ENCODE data around the gene OR6Q1.
"Not testable (repeated sequence)": the region's sequence is repeated elsewhere in the genome, so short reads cannot be mapped to it uniquely, and the experiment has no call there.

The OR6Q1 gene

DNA sequence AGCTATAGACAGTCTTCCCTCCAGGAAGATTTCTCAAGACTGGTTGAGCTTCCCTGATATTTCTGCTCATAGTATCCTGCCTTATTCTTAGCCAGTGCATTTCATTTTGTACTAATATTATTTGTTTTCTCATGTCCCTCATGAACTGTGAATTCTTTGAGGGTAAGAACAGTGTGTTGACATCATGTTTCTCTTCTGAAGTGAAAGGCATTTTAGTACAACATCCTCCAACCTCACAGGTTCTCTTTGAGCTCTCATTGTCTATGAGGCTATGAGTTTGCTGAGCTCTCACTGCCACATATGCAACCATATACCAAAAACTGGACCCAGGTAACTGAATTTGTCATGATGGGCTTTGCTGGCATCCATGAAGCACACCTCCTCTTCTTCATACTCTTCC lies at the start of gene OR6Q1:
OR6Q1 (plus strand) TSS at position 301 of the 400 bp plus-strand sequence; CDS start at position 301, 0 bp downstream.
- H3K27ac ChIP-seq = no peak within 1 kb of the TSS
- H3K4me3 ChIP-seq = no peak within 1 kb of the TSS
- DNase-seq (ENCODE audit: low spot score) = no peak
- TF ChIP-seq, protein P1, sequence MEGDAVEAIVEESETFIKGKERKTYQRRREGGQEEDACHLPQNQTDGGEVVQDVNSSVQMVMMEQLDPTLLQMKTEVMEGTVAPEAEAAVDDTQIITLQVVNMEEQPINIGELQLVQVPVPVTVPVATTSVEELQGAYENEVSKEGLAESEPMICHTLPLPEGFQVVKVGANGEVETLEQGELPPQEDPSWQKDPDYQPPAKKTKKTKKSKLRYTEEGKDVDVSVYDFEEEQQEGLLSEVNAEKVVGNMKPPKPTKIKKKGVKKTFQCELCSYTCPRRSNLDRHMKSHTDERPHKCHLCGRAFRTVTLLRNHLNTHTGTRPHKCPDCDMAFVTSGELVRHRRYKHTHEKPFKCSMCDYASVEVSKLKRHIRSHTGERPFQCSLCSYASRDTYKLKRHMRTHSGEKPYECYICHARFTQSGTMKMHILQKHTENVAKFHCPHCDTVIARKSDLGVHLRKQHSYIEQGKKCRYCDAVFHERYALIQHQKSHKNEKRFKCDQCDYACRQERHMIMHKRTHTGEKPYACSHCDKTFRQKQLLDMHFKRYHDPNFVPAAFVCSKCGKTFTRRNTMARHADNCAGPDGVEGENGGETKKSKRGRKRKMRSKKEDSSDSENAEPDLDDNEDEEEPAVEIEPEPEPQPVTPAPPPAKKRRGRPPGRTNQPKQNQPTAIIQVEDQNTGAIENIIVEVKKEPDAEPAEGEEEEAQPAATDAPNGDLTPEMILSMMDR (IDR thresholded peaks at IDR 0.05) = no peak

DNA sequence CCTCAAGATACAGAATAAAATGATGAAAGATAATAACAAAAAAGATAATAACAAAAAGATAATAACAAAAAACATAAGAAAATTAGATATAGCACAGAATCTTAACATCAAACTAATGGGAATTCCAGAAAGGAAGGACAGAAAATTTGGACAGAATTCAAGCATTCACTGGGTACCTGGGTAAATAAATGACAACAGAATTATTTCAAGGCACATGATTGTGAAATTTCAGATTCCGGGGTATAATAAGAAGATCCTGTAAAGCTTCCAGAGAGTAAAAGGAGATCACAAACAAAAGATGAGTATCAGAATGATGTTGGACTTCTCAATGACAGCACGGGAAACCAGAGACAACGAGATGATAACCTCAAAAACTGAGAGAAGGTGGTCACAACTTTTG lies 49.2 kb upstream of the OR6Q1 start:
- TF ChIP-seq, protein P1 (IDR thresholded peaks at IDR 0.05) = no peak
- no peak for DNase-seq (ENCODE audit: low spot score)
- Histone ChIP-seq H3K4me3 (no peak overlapping the region), H3K27ac (no peak overlapping the region)

- TF ChIP-seq, protein P1 (IDR thresholded peaks at IDR 0.05) = no peak
- no peak for DNase-seq (ENCODE audit: low spot score)
- Histone ChIP-seq H3K27ac (no peak overlapping the region), H3K4me3 (no peak overlapping the region)
These were observed 48.0 kb upstream of the OR6Q1 start for GRCh38 chr11:57982776-57983175.

GRCh38 chr11:57983191-57983590 lies 47.6 kb upstream of the OR6Q1 start:
- Histone ChIP-seq H3K27ac (no peak overlapping the region), H3K4me3 (no peak overlapping the region)
- TF ChIP-seq, protein P1 (IDR thresholded peaks at IDR 0.05) = no peak
- no peak for DNase-seq (ENCODE audit: low spot score)

DNA sequence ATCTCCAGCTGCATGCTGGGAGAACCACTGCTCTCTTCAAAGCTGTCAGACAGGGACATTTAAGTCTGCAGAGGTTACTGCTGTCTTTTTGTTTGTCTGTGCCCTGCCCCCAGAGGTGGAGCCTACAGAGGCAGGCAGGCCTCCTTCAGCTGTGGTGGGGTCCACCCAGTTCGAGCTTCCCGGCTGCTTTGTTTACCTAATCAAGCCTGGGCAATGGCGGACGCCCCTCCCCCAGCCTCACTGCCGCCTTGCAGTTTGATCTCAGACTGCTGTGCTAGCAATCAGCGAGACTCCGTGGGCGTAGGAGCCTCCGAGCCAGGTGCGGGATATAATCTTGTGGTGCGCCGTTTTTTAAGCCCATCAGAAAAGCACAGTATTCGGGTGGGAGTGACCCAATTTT lies 31.2 kb upstream of the OR6Q1 start:
- H3K27ac ChIP-seq; H3K4me3 ChIP-seq; DNase-seq (ENCODE audit: low spot score): not testable (repeated sequence)

DNA sequence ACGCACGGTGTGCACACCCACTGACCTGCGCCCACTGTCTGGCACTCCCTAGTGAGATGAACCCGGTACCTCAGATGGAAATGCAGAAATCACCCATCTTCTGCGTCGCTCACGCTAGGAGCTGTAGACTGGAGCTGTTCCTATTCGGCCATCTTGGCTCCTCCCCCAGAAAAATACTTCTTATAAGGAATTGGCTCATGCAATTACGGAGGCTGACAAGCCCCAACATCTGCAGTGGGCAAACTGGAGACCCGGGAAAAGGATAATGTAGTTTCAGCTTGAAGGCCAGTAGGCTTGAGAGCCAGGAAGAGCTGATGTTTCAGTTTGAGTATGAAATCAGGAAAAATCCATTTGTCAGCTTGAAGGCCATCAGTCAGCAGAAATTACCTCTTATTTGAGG lies 30.7 kb upstream of the OR6Q1 start:
- DNase-seq (ENCODE audit: low spot score); H3K27ac ChIP-seq; H3K4me3 ChIP-seq: not testable (repeated sequence)

- no peak for DNase-seq (ENCODE audit: low spot score)
- Histone ChIP-seq H3K27ac (no peak overlapping the region), H3K4me3 (no peak overlapping the region)
- TF ChIP-seq, protein P1 (IDR thresholded peaks at IDR 0.05) = no peak
These were observed 30.1 kb upstream of the OR6Q1 start for GRCh38 chr11:58000699-58001098.

GRCh38 chr11:58003036-58003435 lies 27.7 kb upstream of the OR6Q1 start:
- no peak for DNase-seq (ENCODE audit: low spot score)
- Histone ChIP-seq H3K4me3 (no peak overlapping the region), H3K27ac (no peak overlapping the region)
- TF ChIP-seq, protein P1 (IDR thresholded peaks at IDR 0.05) = no peak

Data from coronary artery (tissue), 2 donors.